GM23338 (cell line): ENCODE measurements around the gene PCDHB15. TPM values are rescaled to one million over a fixed set of nuclear protein-coding genes. Genes with fewer than 3 reads are reported as not detected.
"Not testable (repeated sequence)": the region's sequence is repeated elsewhere in the genome, so short reads cannot be mapped to it uniquely, and the experiment has no call there.

Experiments used
- ATAC-seq: fragments of 200-7000 bp; cut with Tn5 transposase; 3 replicates; pipeline ENCODE4 v1.9.1; 2020
- DNase-seq: peaks from one replicate; pipeline ENCODE4 v3.0.0-alpha.2; 2015; ENCODE audit warnings: low spot score
- H2AFZ ChIP-seq: fragments of 200-600 bp; sonication (generic); 2 replicates; pipeline ENCODE4 v1.8.0; 2016; ENCODE audit warnings: antibody characterized with exemption, mild to moderate bottlenecking, moderate library complexity
- H3F3A ChIP-seq: fragments of 200-600 bp; sonication (generic); replicated peaks from 2 replicates; pipeline ENCODE4 v1.8.0; 2017; ENCODE audit warnings: antibody characterized with exemption, mixed run types, low read depth
- H3K27ac ChIP-seq: fragments of 200-600 bp; sonication (generic); 2 replicates; pipeline ENCODE4 v1.6.1; 2016; ENCODE audit warnings: low read depth
- H3K27me3 ChIP-seq: fragments of 200-600 bp; sonication (generic); 2 replicates; pipeline ENCODE4 v1.8.0; 2016; ENCODE audit warnings: mild to moderate bottlenecking, mixed run types, moderate library complexity; ENCODE audit not compliant: insufficient read depth
- H3K36me3 ChIP-seq: fragments of 200-600 bp; sonication (generic); 2 replicates; pipeline ENCODE4 v1.8.0; 2016; ENCODE audit warnings: mild to moderate bottlenecking; ENCODE audit not compliant: insufficient read depth
- H3K4me1 ChIP-seq: fragments of 200-600 bp; sonication (generic); 2 replicates; pipeline ENCODE4 v1.8.0; 2016; ENCODE audit warnings: mild to moderate bottlenecking, moderate library complexity; ENCODE audit not compliant: insufficient read depth
- H3K4me2 ChIP-seq: fragments of 200-600 bp; sonication (generic); 2 replicates; pipeline ENCODE4 v1.7.1; 2017; ENCODE audit warnings: mixed run types
- H3K4me3 ChIP-seq: fragments of 200-600 bp; sonication (generic); 2 replicates; pipeline ENCODE4 v1.6.1; 2016; ENCODE audit warnings: mixed run types
- H3K79me2 ChIP-seq: fragments of 200-600 bp; sonication (generic); replicated peaks from 2 replicates; pipeline ENCODE4 v1.8.0; 2017; ENCODE audit warnings: mild to moderate bottlenecking; ENCODE audit not compliant: insufficient read depth
- H3K9me2 ChIP-seq: fragments of 200-600 bp; sonication (generic); 2 replicates; pipeline ENCODE4 v1.8.0; 2017; ENCODE audit not compliant: insufficient read depth
- H4K20me1 ChIP-seq: fragments of 200-600 bp; sonication (generic); replicated peaks from 2 replicates; pipeline ENCODE4 v1.8.0; 2017; ENCODE audit warnings: mild to moderate bottlenecking; ENCODE audit not compliant: insufficient read depth
- H3K27ac Mint-ChIP-seq: 2 replicates; pipeline ENCODE4 v1.8.0; 2020; ENCODE audit warnings: inconsistent platforms, mild to moderate bottlenecking, moderate library complexity, mixed read lengths
- H3K27me3 Mint-ChIP-seq: 3 replicates; pipeline ENCODE4 v1.8.0; 2022; ENCODE audit warnings: low read depth, mild to moderate bottlenecking, moderate library complexity, mixed read lengths, inconsistent platforms; ENCODE audit not compliant: insufficient read depth, poor library complexity
- H3K36me3 Mint-ChIP-seq: 3 replicates; pipeline ENCODE4 v1.8.0; 2021; ENCODE audit warnings: low read depth, mild to moderate bottlenecking, inconsistent platforms, moderate library complexity, mixed read lengths
- H3K4me1 Mint-ChIP-seq: 3 replicates; pipeline ENCODE4 v1.8.0; 2020; ENCODE audit warnings: mild to moderate bottlenecking, inconsistent platforms, mixed read lengths
- H3K4me3 Mint-ChIP-seq: 3 replicates; pipeline ENCODE4 v1.8.0; 2021; ENCODE audit warnings: moderate library complexity, mild to moderate bottlenecking, inconsistent platforms, mixed read lengths
- H3K9me3 Mint-ChIP-seq: 3 replicates; pipeline ENCODE4 v1.8.0; 2020; ENCODE audit warnings: moderate library complexity, mild to moderate bottlenecking, inconsistent platforms, mixed read lengths
- ZNF114 ChIP-seq: fragments of 250-450 bp; sonication (Bioruptor Pico); IDR thresholded peaks from 2 replicates; pipeline ENCODE4 v1.5.0; 2020; ENCODE audit warnings: mild to moderate bottlenecking, moderate library complexity
- polyA plus RNA-seq: library from polyadenylated mRNA; unstranded; fragments of >200 nt; fragmentation: Nextera tagmentation; extraction: Ambion mirVana; gene quantifications from 2 replicates; pipeline ENCODE4 v1.2.1, GENCODE V29; 2016
- total RNA-seq: library from RNA; depleted of rRNA; stranded (reverse); fragments of >200 nt; shearing (Covaris generic); gene quantifications from 2 replicates; pipeline ENCODE4 v1.2.3, GENCODE V29; 2014
- TF ChIP-seq, protein P1 (sequence below), 2 experiments: fragments of 200-600 bp in 1 of 2; sonication (generic) in 1 of 2; conservative IDR thresholded peaks; 2 replicates each; pipeline versions ENCODE4 v1.5.1 to v1.6.1; 2016 to 2017; ENCODE audit warnings: antibody characterized with exemption in 2 of 2, low read depth in 2 of 2, mild to moderate bottlenecking in 2 of 2, moderate library complexity in 1 of 2

Gene PCDHB15
- total and polyA plus RNA-seq, 2 experiments from 2014 or later: 4.9 to 12.1 TPM

- Histone ChIP-seq H3K4me3 (no peak within 1 kb of the TSS), H3K4me1 (no peaks in the 10 kb centered on the region), H3K27ac (no peak within 1 kb of the TSS), H3F3A (no peaks in the 10 kb centered on the region), H3K4me2 (no peak within 1 kb of the TSS), H3K36me3 (no peaks in the 10 kb centered on the region; the same call in 1 of the 2 replicates), H2AFZ (peak within 1 kb of the TSS; percentile 67; the same call in 1 of the 2 replicates), H3K79me2 (no peaks in the 10 kb centered on the region), H4K20me1 (no peaks in the 10 kb centered on the region), H3K27me3 (no peaks in the 10 kb centered on the region), H3K9me2 (no peaks in the 10 kb centered on the region)
- Mint-ChIP-seq H3K27me3 (no peaks in the 10 kb centered on the region), H3K27ac (peak within 1 kb of the TSS; percentile 53; the same call in 1 of the 2 replicates), H3K9me3 (peaks cover 35% of the 10 kb centered on the region), H3K4me3 (peak within 1 kb of the TSS; percentile 18; the same call in 2 of the 3 replicates), H3K4me1 (0 out of 3 replicates have a peak, but pooled peaks cover 2% of the 10 kb centered on the region), H3K36me3 (peaks cover 15% of the 10 kb centered on the region)
- DNase-seq (peak; percentile 72), ATAC-seq (peak; percentile 48; the same call in 2 of the 3 replicates)
- TF ChIP-seq ZNF114: no peak
- TF ChIP-seq, protein P1, sequence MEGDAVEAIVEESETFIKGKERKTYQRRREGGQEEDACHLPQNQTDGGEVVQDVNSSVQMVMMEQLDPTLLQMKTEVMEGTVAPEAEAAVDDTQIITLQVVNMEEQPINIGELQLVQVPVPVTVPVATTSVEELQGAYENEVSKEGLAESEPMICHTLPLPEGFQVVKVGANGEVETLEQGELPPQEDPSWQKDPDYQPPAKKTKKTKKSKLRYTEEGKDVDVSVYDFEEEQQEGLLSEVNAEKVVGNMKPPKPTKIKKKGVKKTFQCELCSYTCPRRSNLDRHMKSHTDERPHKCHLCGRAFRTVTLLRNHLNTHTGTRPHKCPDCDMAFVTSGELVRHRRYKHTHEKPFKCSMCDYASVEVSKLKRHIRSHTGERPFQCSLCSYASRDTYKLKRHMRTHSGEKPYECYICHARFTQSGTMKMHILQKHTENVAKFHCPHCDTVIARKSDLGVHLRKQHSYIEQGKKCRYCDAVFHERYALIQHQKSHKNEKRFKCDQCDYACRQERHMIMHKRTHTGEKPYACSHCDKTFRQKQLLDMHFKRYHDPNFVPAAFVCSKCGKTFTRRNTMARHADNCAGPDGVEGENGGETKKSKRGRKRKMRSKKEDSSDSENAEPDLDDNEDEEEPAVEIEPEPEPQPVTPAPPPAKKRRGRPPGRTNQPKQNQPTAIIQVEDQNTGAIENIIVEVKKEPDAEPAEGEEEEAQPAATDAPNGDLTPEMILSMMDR (conservative IDR thresholded peaks at IDR 0.05; ENCODE audit: low read depth in 2 of 2): peak; percentile 79 to 88
Measured at GRCh38 chr5:141199359-141200235, 45.6 kb upstream of the PCDHB15 start, which contains the start of gene PCDHB11. Gene PCDHB11 (plus strand): TSS chr5:141199627. CDS start chr5:141199775, 148 bp downstream.

- H3K36me3 Mint-ChIP-seq: peaks cover 10% of the 10 kb centered on the region
- H3K9me3 Mint-ChIP-seq: peaks cover 30% of the 10 kb centered on the region
- H3K4me2 ChIP-seq, ATAC-seq, H3F3A ChIP-seq, H3K36me3 ChIP-seq, H3K27me3 Mint-ChIP-seq, H3K27me3 ChIP-seq, H3K4me1 ChIP-seq, H2AFZ ChIP-seq, H3K9me2 ChIP-seq, H3K79me2 ChIP-seq, H3K4me3 Mint-ChIP-seq, H3K27ac ChIP-seq, H3K4me3 ChIP-seq, DNase-seq, H3K4me1 Mint-ChIP-seq, H4K20me1 ChIP-seq, H3K27ac Mint-ChIP-seq: not testable (repeated sequence)
Measured at GRCh38 chr5:141201126-141201525, 44.1 kb upstream of the PCDHB15 start.

GRCh38 chr5:141201646-141202045, 43.5 kb upstream of the PCDHB15 start:
- H3K4me3 ChIP-seq, H3F3A ChIP-seq, H3K4me3 Mint-ChIP-seq, H3K27ac ChIP-seq, H3K4me1 Mint-ChIP-seq, H3K4me1 ChIP-seq, H3K36me3 ChIP-seq, H3K36me3 Mint-ChIP-seq, H2AFZ ChIP-seq, H3K79me2 ChIP-seq, H3K27ac Mint-ChIP-seq, H3K27me3 Mint-ChIP-seq, DNase-seq, H4K20me1 ChIP-seq, H3K9me2 ChIP-seq, ATAC-seq, H3K4me2 ChIP-seq, H3K27me3 ChIP-seq: not testable (repeated sequence)
- peaks cover 25% of the 10 kb centered on the region for H3K9me3 Mint-ChIP-seq
